ENCODE data around the gene CRYBG2.

CRYBG2 gene

DNA sequence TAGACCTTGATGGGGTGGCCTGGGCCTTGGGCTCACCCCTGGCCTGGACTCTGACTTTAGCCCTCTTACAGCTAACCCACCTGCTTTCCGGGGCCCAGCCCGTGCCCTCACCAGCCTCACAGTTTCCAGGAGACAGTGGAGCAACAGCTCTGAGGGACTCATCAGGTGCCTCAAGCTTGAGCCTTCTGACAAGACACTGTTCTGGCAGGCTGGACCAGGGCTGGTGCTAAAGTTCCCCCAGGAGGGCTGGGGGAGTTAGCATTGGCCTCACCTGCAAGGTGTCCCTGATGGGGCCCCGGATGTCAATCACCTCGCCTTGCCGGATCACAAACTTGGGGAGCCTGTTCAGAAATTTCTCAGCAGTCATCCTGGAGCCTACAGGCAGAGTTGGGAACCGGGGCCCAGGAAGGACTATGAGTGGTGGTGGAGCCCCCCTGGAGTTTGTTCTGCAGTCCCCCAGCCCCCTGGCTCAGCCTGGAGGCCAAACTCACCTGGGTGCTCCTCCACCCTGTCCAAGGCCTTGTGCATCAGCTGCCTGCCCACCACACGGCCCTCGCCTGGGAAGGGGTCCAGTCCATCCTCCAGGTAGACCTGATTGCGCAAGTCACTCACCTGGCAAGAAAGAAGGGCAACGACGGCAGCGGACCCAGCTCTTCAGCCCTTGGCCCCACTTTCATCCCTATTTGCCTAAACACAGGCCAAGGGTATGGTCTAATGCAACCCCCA, 69.9 kb downstream of the CRYBG2 start:
- H2AFZ ChIP-seq (ENCODE audit: low read depth, low read length) = no peak overlapping the region
- no peak overlapping the region for H3K4me2 ChIP-seq (ENCODE audit: insufficient read depth, low read length)
- H3K27me3 ChIP-seq (ENCODE audit: insufficient read depth, low read length, poor library complexity) = no peaks in the 10 kb centered on the region
- H4K20me1 ChIP-seq (ENCODE audit: insufficient read depth, low read length) = peaks cover 17% of the 10 kb centered on the region; the same call in 1 of the 2 replicates
- TF ChIP-seq, protein P1, sequence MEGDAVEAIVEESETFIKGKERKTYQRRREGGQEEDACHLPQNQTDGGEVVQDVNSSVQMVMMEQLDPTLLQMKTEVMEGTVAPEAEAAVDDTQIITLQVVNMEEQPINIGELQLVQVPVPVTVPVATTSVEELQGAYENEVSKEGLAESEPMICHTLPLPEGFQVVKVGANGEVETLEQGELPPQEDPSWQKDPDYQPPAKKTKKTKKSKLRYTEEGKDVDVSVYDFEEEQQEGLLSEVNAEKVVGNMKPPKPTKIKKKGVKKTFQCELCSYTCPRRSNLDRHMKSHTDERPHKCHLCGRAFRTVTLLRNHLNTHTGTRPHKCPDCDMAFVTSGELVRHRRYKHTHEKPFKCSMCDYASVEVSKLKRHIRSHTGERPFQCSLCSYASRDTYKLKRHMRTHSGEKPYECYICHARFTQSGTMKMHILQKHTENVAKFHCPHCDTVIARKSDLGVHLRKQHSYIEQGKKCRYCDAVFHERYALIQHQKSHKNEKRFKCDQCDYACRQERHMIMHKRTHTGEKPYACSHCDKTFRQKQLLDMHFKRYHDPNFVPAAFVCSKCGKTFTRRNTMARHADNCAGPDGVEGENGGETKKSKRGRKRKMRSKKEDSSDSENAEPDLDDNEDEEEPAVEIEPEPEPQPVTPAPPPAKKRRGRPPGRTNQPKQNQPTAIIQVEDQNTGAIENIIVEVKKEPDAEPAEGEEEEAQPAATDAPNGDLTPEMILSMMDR (IDR thresholded peaks at IDR 0.05; ENCODE audit: borderline replicate concordance, extremely low read depth, low read length, poor library complexity, severe bottlenecking) = no peak
- TF ChIP-seq EZH2 (IDR thresholded peaks at IDR 0.05; ENCODE audit: borderline replicate concordance, low read depth, low read length, severe bottlenecking) = no peak
- DNase-seq (no peak), ATAC-seq (ENCODE audit: insufficient read depth, low read depth) (no peak)
- no peaks in the 10 kb centered on the region for H3K9me3 ChIP-seq (ENCODE audit: insufficient read depth, low read length, severe bottlenecking)
- H3K79me2 ChIP-seq (ENCODE audit: insufficient read depth, low read length) = peaks cover 28% of the 10 kb centered on the region
- H3K4me3 ChIP-seq (ENCODE audit: low read depth in 1 of 2, low read length in 2 of 2) = no peak overlapping the region
- H3K4me1 ChIP-seq (ENCODE audit: insufficient read depth, low read length) = peaks cover 77% of the 10 kb centered on the region
- peak overlapping the region; percentile 93 for H3K27ac ChIP-seq (ENCODE audit: low read length)
- no peak overlapping the region for H3K9ac ChIP-seq (ENCODE audit: low read depth, low read length)
- H3K36me3 ChIP-seq (ENCODE audit: insufficient read depth, low read length) = peaks cover 42% of the 10 kb centered on the region

- H4K20me1 ChIP-seq (ENCODE audit: insufficient read depth, low read length) = peaks cover 17% of the 10 kb centered on the region; the same call in 1 of the 2 replicates
- H3K9ac ChIP-seq (ENCODE audit: low read depth, low read length) = no peak overlapping the region
- DNase-seq = no peak
- no peak for TF ChIP-seq EZH2 (IDR thresholded peaks at IDR 0.05; ENCODE audit: borderline replicate concordance, low read depth, low read length, severe bottlenecking)
- TF ChIP-seq, protein P1 (IDR thresholded peaks at IDR 0.05; ENCODE audit: borderline replicate concordance, extremely low read depth, low read length, poor library complexity, severe bottlenecking) = no peak
- H2AFZ ChIP-seq (ENCODE audit: low read depth, low read length) = no peak overlapping the region
- ATAC-seq (ENCODE audit: insufficient read depth, low read depth) = no peak
- H3K36me3 ChIP-seq (ENCODE audit: insufficient read depth, low read length) = peaks cover 43% of the 10 kb centered on the region
- no peaks in the 10 kb centered on the region for H3K27me3 ChIP-seq (ENCODE audit: insufficient read depth, low read length, poor library complexity)
- H3K4me3 ChIP-seq (ENCODE audit: low read depth in 1 of 2, low read length in 2 of 2) = no peak overlapping the region
- H3K4me1 ChIP-seq (ENCODE audit: insufficient read depth, low read length) = peaks cover 77% of the 10 kb centered on the region
- peaks cover 29% of the 10 kb centered on the region for H3K79me2 ChIP-seq (ENCODE audit: insufficient read depth, low read length)
- H3K4me2 ChIP-seq (ENCODE audit: insufficient read depth, low read length) = no peak overlapping the region
- H3K9me3 ChIP-seq (ENCODE audit: insufficient read depth, low read length, severe bottlenecking) = no peaks in the 10 kb centered on the region
- H3K27ac ChIP-seq (ENCODE audit: low read length) = peak overlapping the region; percentile 15
Measured at GRCh38 chr1:26283279-26283853, 70.6 kb downstream of the CRYBG2 start.

GRCh38 chr1:26282401-26282918, 71.5 kb downstream of the CRYBG2 start:
- no peak overlapping the region for H3K4me3 ChIP-seq (ENCODE audit: low read depth in 1 of 2, low read length in 2 of 2)
- H3K4me2 ChIP-seq (ENCODE audit: insufficient read depth, low read length) = no peak overlapping the region
- H2AFZ ChIP-seq (ENCODE audit: low read depth, low read length) = no peak overlapping the region
- no peak overlapping the region for H3K9ac ChIP-seq (ENCODE audit: low read depth, low read length)
- TF ChIP-seq EZH2 (IDR thresholded peaks at IDR 0.05; ENCODE audit: borderline replicate concordance, low read depth, low read length, severe bottlenecking) = no peak
- TF ChIP-seq, protein P1 (IDR thresholded peaks at IDR 0.05; ENCODE audit: borderline replicate concordance, extremely low read depth, low read length, poor library complexity, severe bottlenecking) = no peak
- peaks cover 75% of the 10 kb centered on the region for H3K4me1 ChIP-seq (ENCODE audit: insufficient read depth, low read length)
- DNase-seq (no peak), ATAC-seq (ENCODE audit: insufficient read depth, low read depth) (no peak)
- peaks cover 17% of the 10 kb centered on the region; the same call in 1 of the 2 replicates for H4K20me1 ChIP-seq (ENCODE audit: insufficient read depth, low read length)
- H3K27ac ChIP-seq (ENCODE audit: low read length) = 0 out of 2 replicates have a peak overlapping the region, but pooled peaks have one; percentile 14
- H3K36me3 ChIP-seq (ENCODE audit: insufficient read depth, low read length) = peaks cover 52% of the 10 kb centered on the region
- H3K9me3 ChIP-seq (ENCODE audit: insufficient read depth, low read length, severe bottlenecking) = no peaks in the 10 kb centered on the region
- H3K79me2 ChIP-seq (ENCODE audit: insufficient read depth, low read length) = peaks cover 29% of the 10 kb centered on the region
- H3K27me3 ChIP-seq (ENCODE audit: insufficient read depth, low read length, poor library complexity) = no peaks in the 10 kb centered on the region
